Measurements from ENCODE around the gene C16orf90.
"Not testable (repeated sequence)": the region's sequence is repeated elsewhere in the genome, so short reads cannot be mapped to it uniquely, and the experiment has no call there.

C16orf90 gene

GRCh38 chr16:3510416-3510815 is 15.1 kb upstream of the C16orf90 start:
- in situ Hi-C loops (cut with MboI; ENCODE audit: low pct_unique_long_range_greater_than_20kb, low sequenced_read_pairs, unreplicated experiment), result no loop called here
- DNase-seq (ENCODE audit: low spot score), result no peak
- TF ChIP-seq CTCF (IDR thresholded peaks at IDR 0.05; ENCODE audit: extremely low read depth, insufficient read depth, missing control alignments), result no peak

GRCh38 chr16:3509470-3509928 is 14.2 kb upstream of the C16orf90 start:
- in situ Hi-C loops (cut with MboI; ENCODE audit: low pct_unique_long_range_greater_than_20kb, low sequenced_read_pairs, unreplicated experiment), result no loop called here
- TF ChIP-seq CTCF (IDR thresholded peaks at IDR 0.05; ENCODE audit: extremely low read depth, insufficient read depth, missing control alignments), result no peak
- no peak for DNase-seq (ENCODE audit: low spot score)

- in situ Hi-C loops (cut with MboI; ENCODE audit: low pct_unique_long_range_greater_than_20kb, low sequenced_read_pairs, unreplicated experiment), result no loop called here
- no peak for TF ChIP-seq CTCF (IDR thresholded peaks at IDR 0.05; ENCODE audit: extremely low read depth, insufficient read depth, missing control alignments)
- DNase-seq (ENCODE audit: low spot score), result no peak
Measured at GRCh38 chr16:3508736-3509135, 13.4 kb upstream of the C16orf90 start.

- in situ Hi-C loops (cut with MboI; ENCODE audit: low pct_unique_long_range_greater_than_20kb, low sequenced_read_pairs, unreplicated experiment), result no loop called here
Measured at GRCh38 chr16:3503523-3503922, 8.2 kb upstream of the C16orf90 start.

GRCh38 chr16:3501783-3502400 is 6.6 kb upstream of the C16orf90 start:
- in situ Hi-C loops (cut with MboI; ENCODE audit: low pct_unique_long_range_greater_than_20kb, low sequenced_read_pairs, unreplicated experiment), result no loop called here
- DNase-seq (ENCODE audit: low spot score), result no peak
- no peak for TF ChIP-seq CTCF (IDR thresholded peaks at IDR 0.05; ENCODE audit: extremely low read depth, insufficient read depth, missing control alignments)

More at GRCh38 chr16:3503523-3503922, 8.2 kb upstream of the C16orf90 start:
- no peak for DNase-seq (ENCODE audit: low spot score)
- no peak for TF ChIP-seq CTCF (IDR thresholded peaks at IDR 0.05; ENCODE audit: extremely low read depth, insufficient read depth, missing control alignments)

- DNase-seq (ENCODE audit: low spot score); in situ Hi-C loops (cut with MboI; ENCODE audit: low pct_unique_long_range_greater_than_20kb, low sequenced_read_pairs, unreplicated experiment): not testable (repeated sequence)
Measured at GRCh38 chr16:3501412-3501761, 6.1 kb upstream of the C16orf90 start.

GRCh38 chr16:3498988-3499387 is 3.7 kb upstream of the C16orf90 start:
- TF ChIP-seq CTCF (IDR thresholded peaks at IDR 0.05; ENCODE audit: extremely low read depth, insufficient read depth, missing control alignments), result no peak
- no peak for DNase-seq (ENCODE audit: low spot score)

More at GRCh38 chr16:3498988-3499387, 3.7 kb upstream of the C16orf90 start:
- in situ Hi-C loops (cut with MboI; ENCODE audit: low pct_unique_long_range_greater_than_20kb, low sequenced_read_pairs, unreplicated experiment), result no loop called here

Measured in GM13977 (cell line).